K562 (cell line): ENCODE measurements around the gene EXOC3L1. TPM values are rescaled to one million over a fixed set of nuclear protein-coding genes. Genes with fewer than 3 reads are reported as not detected.

ENCODE experiments used
- ATAC-seq: fragments of 200-7000 bp; cut with Tn5 transposase; 3 replicates; pipeline ENCODE4 v1.9.1; 2020; ENCODE audit warnings: moderate library complexity
- BruUV-seq: library from RNA; stranded (reverse); fragments of 400-500 nt; replicated peaks from 2 replicates; lab custom pipeline; 2021; lab: Mats Ljungman, UMichigan
- CTCF ChIA-PET: fragments of 300-600 bp; formaldehyde crosslinking; extraction: SDS; loops from one replicate; lab custom pipeline; 2021; ENCODE audit warnings: low intra/inter-chr PET ratio; lab: Yijun Ruan, JAX
- POLR2A ChIA-PET: fragments of 300-600, 350-650 bp; sonication (Branson Sonifier 250); formaldehyde crosslinking; extraction: SDS; loops from one replicate; lab custom pipeline; 2021; ENCODE audit warnings: antibody characterized with exemption, inconsistent platforms; lab: Yijun Ruan, JAX
- DNase-seq, 4 experiments: peaks; one replicate each; pipeline versions ENCODE4 v3.0.0 to v3.0.0-alpha.2; 2011 to 2018; ENCODE audit warnings: low spot score in 3 of 4, mixed read lengths in 3 of 4; ENCODE audit errors: extremely low read depth in 1 of 4
- FAIRE-seq: peaks from 2 replicates; lab custom pipeline; 2011; peaks lifted over from hg19 to GRCh38; lab: Jason Lieb, UNC
- H2AFZ ChIP-seq: 2 replicates; pipeline ENCODE4 v1.6.0; 2011; ENCODE audit warnings: low read depth, low read length, control low read depth, inconsistent platforms
- H3K27ac ChIP-seq: fragments of 200-600 bp; 3 replicates; pipeline ENCODE4 v1.8.0; 2011; ENCODE audit warnings: low read depth, mild to moderate bottlenecking, control low read depth, inconsistent platforms, low read length, moderate library complexity, mixed read lengths; ENCODE audit errors: extremely low read depth
- H3K27me3 ChIP-seq, 2 experiments: fragments of 300-600 bp in 1 of 2; 2 replicates in 1 of 2; 3 replicates in 1 of 2; pipeline versions ENCODE4 v1.6.0 to v1.8.0; 2011; ENCODE audit warnings: inconsistent platforms in 2 of 2, low read length in 2 of 2, mild to moderate bottlenecking in 1 of 2, mixed read lengths in 1 of 2, moderate library complexity in 1 of 2; ENCODE audit not compliant: control insufficient read depth in 2 of 2, insufficient read depth in 2 of 2
- H3K36me3 ChIP-seq: fragments of 300-600 bp; 3 replicates; pipeline ENCODE4 v1.8.0; 2011; ENCODE audit warnings: mild to moderate bottlenecking, low read length, inconsistent platforms; ENCODE audit not compliant: control insufficient read depth, insufficient read depth
- H3K4me1 ChIP-seq, 2 experiments: fragments of 200-600 bp in 1 of 2; replicated peaks in 1 of 2; 2 replicates in 1 of 2; 3 replicates in 1 of 2; pipeline versions ENCODE4 v1.5.1 to v1.8.0; 2011; ENCODE audit warnings: inconsistent platforms in 2 of 2, low read length in 2 of 2, mild to moderate bottlenecking in 1 of 2, mixed read lengths in 1 of 2, moderate library complexity in 1 of 2; ENCODE audit not compliant: control insufficient read depth in 2 of 2, insufficient read depth in 2 of 2
- H3K4me2 ChIP-seq: 2 replicates; pipeline ENCODE4 v1.6.1; 2011; ENCODE audit warnings: low read length, control low read depth, inconsistent platforms, mixed read lengths; ENCODE audit not compliant: insufficient read depth
- H3K4me3 ChIP-seq: fragments of 200-600 bp; sonication (generic), shearing (Covaris generic); 2 replicates; pipeline ENCODE4 v1.5.1; 2016; ENCODE audit warnings: control low read depth, inconsistent platforms
- H3K79me2 ChIP-seq: fragments of 200-600 bp; 3 replicates; pipeline ENCODE4 v1.8.0; 2011; ENCODE audit warnings: low read length, inconsistent platforms; ENCODE audit not compliant: control insufficient read depth, insufficient read depth
- H3K9ac ChIP-seq, 2 experiments: 2 replicates each; pipeline versions ENCODE4 v1.6.0 to v1.6.1; 2011; ENCODE audit warnings: low read depth in 2 of 2, low read length in 2 of 2, control low read depth in 1 of 2, inconsistent platforms in 1 of 2, mild to moderate bottlenecking in 1 of 2, mixed read lengths in 1 of 2; ENCODE audit not compliant: insufficient read depth in 1 of 2
- H3K9me1 ChIP-seq: one replicate; pipeline ENCODE4 v1.6.0; 2011; ENCODE audit warnings: inconsistent platforms, mild to moderate bottlenecking, low read length, moderate library complexity; ENCODE audit not compliant: control insufficient read depth, insufficient read depth
- H3K9me3 ChIP-seq: replicated peaks from 2 replicates; pipeline ENCODE4 v1.5.1; 2011; ENCODE audit warnings: low read depth, low read length, inconsistent platforms; ENCODE audit not compliant: control insufficient read depth, insufficient read depth
- H4K20me1 ChIP-seq: replicated peaks from 2 replicates; pipeline ENCODE4 v1.6.1; 2011; ENCODE audit warnings: low read length, inconsistent platforms, mixed read lengths; ENCODE audit not compliant: control insufficient read depth, insufficient read depth
- CBX1 ChIP-seq: sonication (generic); IDR thresholded peaks from 2 replicates; pipeline ENCODE4 v1.6.1; 2016; ENCODE audit warnings: antibody characterized with exemption, low read depth, mild to moderate bottlenecking
- CEBPG ChIP-seq, 3 experiments: fragments of 200-800 bp in 1 of 3; sonication (Bioruptor generic) in 1 of 3; sonication (generic) in 1 of 3; formaldehyde crosslinking in 1 of 3; IDR thresholded peaks in 2 of 3; conservative IDR thresholded peaks in 1 of 3; 2 replicates each; pipeline versions ENCODE4 v1.6.1 to v1.8.0; 2016 to 2022; ENCODE audit warnings: missing compliant biosample characterization in 2 of 3, missing genetic modification characterization in 2 of 3, mild to moderate bottlenecking in 1 of 3, missing genetic modification reagents in 1 of 3
- FOS ChIP-seq: IDR thresholded peaks from 3 replicates; pipeline ENCODE4 v1.6.1; 2011; ENCODE audit not compliant: insufficient read length; ENCODE audit errors: extremely low read depth
- HDAC6 ChIP-seq: IDR thresholded peaks from 2 replicates; pipeline ENCODE4 v1.6.1; 2012; ENCODE audit warnings: low read depth, mild to moderate bottlenecking, control low read depth, inconsistent platforms, low read length, moderate library complexity
- HOXB6 ChIP-seq: fragments of 250-450 bp; sonication (Bioruptor Pico); IDR thresholded peaks from 2 replicates; pipeline ENCODE4 v1.5.1; 2022; ENCODE audit warnings: mild to moderate bottlenecking, borderline replicate concordance
- MITF ChIP-seq: IDR thresholded peaks from 2 replicates; pipeline ENCODE4 v1.6.1; 2014; ENCODE audit warnings: antibody characterized with exemption
- MXD1 ChIP-seq: fragments of 250-450 bp; sonication (Bioruptor Pico); IDR thresholded peaks from 2 replicates; pipeline ENCODE4 v1.8.0; 2021; ENCODE audit warnings: borderline replicate concordance, mild to moderate bottlenecking, moderate library complexity; ENCODE audit not compliant: poor library complexity, severe bottlenecking
- NCOA6 ChIP-seq: fragments of 450-650 bp; IDR thresholded peaks from 2 replicates; pipeline ENCODE4 v1.6.1; 2017; ENCODE audit warnings: mild to moderate bottlenecking
- NUFIP1 ChIP-seq: fragments of 450-650 bp; IDR thresholded peaks from 2 replicates; pipeline ENCODE4 v1.6.1; 2018; ENCODE audit not compliant: partially characterized antibody
- PCBP2 ChIP-seq: fragments of 200-400 bp; formaldehyde crosslinking; IDR thresholded peaks from 2 replicates; pipeline ENCODE4 v1.6.1; 2018; ENCODE audit warnings: low read length, low read depth, mild to moderate bottlenecking, moderate library complexity; ENCODE audit not compliant: poor library complexity, severe bottlenecking
- PRMT5 ChIP-seq: sonication (generic); formaldehyde crosslinking; IDR thresholded peaks from 2 replicates; pipeline ENCODE4 v1.5.0; 2020; ENCODE audit warnings: missing genetic modification reagents
- TBP ChIP-seq: optimal IDR thresholded peaks from 2 replicates; pipeline ENCODE3; 2011; ENCODE audit warnings: low read depth, low read length, improper control_type of control experiment
- TCFL5 ChIP-seq: fragments of 250-450 bp; sonication (Bioruptor Pico); conservative IDR thresholded peaks from 2 replicates; pipeline ENCODE4 v1.6.1; 2021; ENCODE audit warnings: mild to moderate bottlenecking, moderate library complexity, matching md5 sums
- TEAD2 ChIP-seq: fragments of 450-650 bp; IDR thresholded peaks from 2 replicates; pipeline ENCODE4 v1.6.1; 2016; ENCODE audit warnings: missing genetic modification characterization, control low read depth, missing compliant biosample characterization
- XRCC4 ChIP-seq: IDR thresholded peaks from one replicate; pipeline ENCODE4 v1.6.1; 2011; ENCODE audit not compliant: insufficient read depth, insufficient read length; ENCODE audit errors: extremely low read depth
- ZEB2 ChIP-seq: fragments of 450-650 bp; IDR thresholded peaks from 2 replicates; pipeline ENCODE4 v1.6.1; 2016
- ZNF143 ChIP-seq: sonication (generic); formaldehyde crosslinking; IDR thresholded peaks from 2 replicates; pipeline ENCODE4 v1.9.0; 2022; ENCODE audit warnings: mild to moderate bottlenecking, missing genetic modification reagents
- ZNF512 ChIP-seq: IDR thresholded peaks from 2 replicates; pipeline ENCODE4 v1.6.1; 2016; ENCODE audit warnings: missing genetic modification characterization, missing compliant biosample characterization
- ZNF717 ChIP-seq: fragments of 250-450 bp; sonication (Bioruptor Pico); IDR thresholded peaks from 2 replicates; pipeline ENCODE4 v1.5.0; 2021
- ZNF764 ChIP-seq: fragments of 250-450 bp; sonication (Bioruptor Pico); IDR thresholded peaks from 2 replicates; pipeline ENCODE4 v1.4.0; 2020; ENCODE audit warnings: low read depth, mild to moderate bottlenecking, moderate library complexity
- WGBS: fragments of 100-300 bp; shearing (Covaris generic); methylation state at CpG from one replicate; pipeline ENCODE4 v1.1.6; 2016; ENCODE audit warnings: low coverage, mixed read lengths; ENCODE audit not compliant: insufficient coverage; ENCODE audit errors: missing lambda C conversion rate; 5-methylcytosine and 5-hydroxymethylcytosine counted together
- in situ Hi-C: fragments of 300-500 bp; cut with MboI; formaldehyde crosslinking; loops from 4 replicates; pipeline ENCODE4 v1.15.0; 2018; ENCODE audit warnings: inconsistent platforms, mixed read lengths
- intact Hi-C: fragments of 100-400 bp; cut with micrococcal nuclease; formaldehyde crosslinking; loops from 2 replicates; pipeline ENCODE4 v1.14.2; 2022
- polyA plus RNA-seq, 8 experiments: library from polyadenylated mRNA; depleted of rRNA in 4 of 8; stranded (reverse) in 5 of 8; unstranded in 3 of 8; fragments of >200 nt; fragmentation: Nextera tagmentation in 2 of 8; fragmentation: Illumina TruSeq in 1 of 8; extraction: Ambion mirVana in 2 of 8; extraction: Trizol in 1 of 8; gene quantifications; 2 replicates each; pipeline versions ENCODE4 v1.2.1 to v1.2.3, GENCODE V29; 2011 to 2014; ENCODE audit warnings: inconsistent platforms in 1 of 8, missing spikeins in 1 of 8
- total RNA-seq, 7 experiments: library from RNA; depleted of rRNA in 6 of 7; stranded (reverse); fragments of >200 nt in 6 of 7; fragmentation: Illumina TruSeq in 2 of 7; extraction: Trizol in 2 of 7; gene quantifications; 2 replicates each; pipeline versions ENCODE4 v1.2.1 to v1.2.3, GENCODE V29; 2011 to 2021; ENCODE audit warnings: low replicate concordance in 1 of 7

Gene EXOC3L1
- total and polyA plus RNA-seq, 9 of the 15 experiments (the other 6 are each of a cell fraction or from before 2014, with no cell fraction given) = 0.08 TPM; not detected in 8

GRCh38 chr16:67191995-67192681, 2.2 kb upstream of the EXOC3L1 start, which contains the start of gene E2F4:
TSS of gene E2F4 (plus strand) at chr16:67192155. CDS start at chr16:67192228, 73 bp downstream.
- 0% methylated on average over 39 of the region's 54 CpGs for WGBS
- Histone ChIP-seq H3K4me2 (peak within 1 kb of the TSS; percentile 97), H3K9me3 (no peaks in the 10 kb centered on the region), H2AFZ (peak within 1 kb of the TSS; percentile 88), H3K27ac (peak within 1 kb of the TSS; percentile 63), H3K9ac (peak within 1 kb of the TSS; percentile 88 to 95), H3K9me1 (no peaks in the 10 kb centered on the region), H3K4me3 (peak within 1 kb of the TSS; percentile 83), H3K36me3 (peaks cover 44% of the 10 kb centered on the region), H4K20me1 (no peaks in the 10 kb centered on the region), H3K27me3 (no peaks in the 10 kb centered on the region), H3K4me1 (peaks cover 38 to 69% of the 10 kb centered on the region in 2 experiments), H3K79me2 (peaks cover 46% of the 10 kb centered on the region)
- ChIA-PET CTCF (no interaction called here), POLR2A (interaction anchor here (0.7 to 1.1 kb wide), 3 partner anchors 15 to 480 kb away, joined by 3 to 4 read pairs (median 3); no protein-coding TSS in a partner anchor)
- TSS peak; percentile 67 for BruUV-seq
- DNase-seq (peak; percentile 88 to 96 (median 90)), FAIRE-seq (peak; percentile 98), ATAC-seq (peak; percentile 98)
- in situ Hi-C loops (no loop called here), intact Hi-C loops (loop anchor here (2.0 to 5.0 kb wide), 2 partner anchors 35 to 55 kb away; partner anchors contain the start of genes FHOD1 and TMEM208)
- TF ChIP-seq FOS (no peak), TCFL5 (CRISPR knock-in tag) (no peak), ZNF512 (tag) (no peak), ZNF717 (no peak), NUFIP1 (no peak), CBX1 (no peak), CEBPG (CRISPR knock-in tag; IDR thresholded peaks at IDR 0.05) (peak; percentile 37), CEBPG (tag; conservative IDR thresholded peaks at IDR 0.05 in 1 of 2, IDR thresholded peaks at IDR 0.05 in 1 of 2) (no peak), ZEB2 (no peak), TEAD2 (tag) (no peak), HDAC6 (no peak), TBP (no peak), ZNF143 (no peak), MITF (no peak), HOXB6 (CRISPR knock-in tag) (no peak), MXD1 (no peak), NCOA6 (no peak), PCBP2 (no peak), PRMT5 (CRISPR knock-in tag) (no peak), XRCC4 (no peak), ZNF764 (CRISPR knock-in tag) (no peak)
